ENCODE data around the gene DCLRE1A. TPM values are rescaled to one million over a fixed set of nuclear protein-coding genes. Genes with fewer than 3 reads are reported as not detected.
A peak's percentile ranks its signal among the peaks of the same experiment; 100 is the strongest.

Gene DCLRE1A
- total and polyA plus RNA-seq, 9 of the 15 experiments (the other 6 are each of a cell fraction or from before 2014, with no cell fraction given): 8.5 to 25.5 (median 15.5) TPM

DNA sequence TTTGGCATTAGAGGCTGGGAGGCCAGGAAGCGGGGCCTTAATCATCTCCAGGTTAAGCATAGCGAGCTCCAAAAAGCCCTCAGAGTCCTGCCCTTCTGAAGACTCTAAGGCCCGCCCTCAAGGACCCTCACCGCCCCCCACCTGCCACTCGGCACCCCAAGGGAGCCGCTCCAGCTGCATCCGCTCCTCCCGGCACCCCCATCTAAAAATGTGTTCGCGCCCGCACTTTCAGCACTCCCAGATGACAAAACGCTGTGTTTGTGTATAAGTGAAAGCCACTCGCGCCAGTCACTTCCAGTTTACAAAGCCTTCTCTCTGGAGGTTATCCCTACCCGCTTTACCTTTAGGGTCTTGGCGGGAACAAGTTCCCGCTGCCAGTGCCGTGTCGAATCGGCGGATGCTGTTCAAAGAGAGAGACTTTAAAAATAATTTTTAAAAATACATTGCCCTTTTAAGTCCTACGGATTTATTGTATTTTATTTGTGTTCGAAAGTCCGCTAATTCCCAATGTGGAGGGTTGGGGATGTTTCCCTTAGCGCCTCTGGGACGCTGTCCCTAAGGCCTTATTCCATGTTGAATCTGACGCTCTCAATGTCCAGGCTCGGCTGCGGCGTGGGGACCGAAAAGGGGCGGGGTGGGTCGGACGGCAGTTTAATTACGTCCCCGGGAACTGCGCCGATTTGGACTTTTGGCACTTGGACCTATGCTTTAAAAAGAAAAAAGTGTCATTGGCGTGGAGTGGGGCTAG, at the start of gene DCLRE1A, which contains the start of gene NHLRC2 (continued):
- TF ChIP-seq ZFP36 (IDR thresholded peaks at IDR 0.05; ENCODE audit: low read depth, low read length, partially characterized antibody) (no peak), ZNF140 (CRISPR knock-in tag; IDR thresholded peaks at IDR 0.05) (no peak), POLR2AphosphoS2 (IDR thresholded peaks at IDR 0.05; ENCODE audit: low read length) (no peak), NFIX (CRISPR knock-in tag; IDR thresholded peaks at IDR 0.05; ENCODE audit: low read depth) (no peak), POLR2A (conservative IDR thresholded peaks at IDR 0.05) (peak; percentile 66), HMGN3 (IDR thresholded peaks at IDR 0.05; ENCODE audit: borderline replicate concordance, extremely low read depth, insufficient read length, low read depth, low read length) (no peak), KLF1 (tag; IDR thresholded peaks at IDR 0.05) (no peak), ZNF143 (CRISPR knock-in tag; IDR thresholded peaks at IDR 0.05) (no peak), SLC30A9 (CRISPR knock-in tag; IDR thresholded peaks at IDR 0.05) (no peak), GABPB2 (CRISPR knock-in tag; conservative IDR thresholded peaks at IDR 0.05) (no peak), FUS (optimal IDR thresholded peaks at IDR 0.05; ENCODE audit: low read depth, low read length) (no peak), ZNF23 (CRISPR knock-in tag; IDR thresholded peaks at IDR 0.05) (no peak), CBFA2T2 (conservative IDR thresholded peaks at IDR 0.05) (no peak), RBM39 (optimal IDR thresholded peaks at IDR 0.05; ENCODE audit: low read depth, low read length) (no peak), ETV6 (IDR thresholded peaks at IDR 0.05; ENCODE audit: borderline replicate concordance in 1 of 2, low read depth in 2 of 2, low read length in 1 of 2) (no peak), ETV6 (CRISPR knock-in tag; IDR thresholded peaks at IDR 0.05; ENCODE audit: borderline replicate concordance) (no peak), BMI1 (IDR thresholded peaks at IDR 0.05; ENCODE audit: low read length) (no peak), NELFE (IDR thresholded peaks at IDR 0.05; ENCODE audit: insufficient read depth, insufficient read length) (no peak), TCFL5 (CRISPR knock-in tag; conservative IDR thresholded peaks at IDR 0.05) (no peak), ZNF778 (CRISPR knock-in tag; IDR thresholded peaks at IDR 0.05) (no peak), KDM1A (IDR thresholded peaks at IDR 0.05) (0 out of 4 replicates have a peak, but pooled peaks of 1 of the 2 experiments have one; percentile 6), ZNF79 (CRISPR knock-in tag; IDR thresholded peaks at IDR 0.05; ENCODE audit: low read depth) (no peak)
- TF ChIP-seq, protein P1, sequence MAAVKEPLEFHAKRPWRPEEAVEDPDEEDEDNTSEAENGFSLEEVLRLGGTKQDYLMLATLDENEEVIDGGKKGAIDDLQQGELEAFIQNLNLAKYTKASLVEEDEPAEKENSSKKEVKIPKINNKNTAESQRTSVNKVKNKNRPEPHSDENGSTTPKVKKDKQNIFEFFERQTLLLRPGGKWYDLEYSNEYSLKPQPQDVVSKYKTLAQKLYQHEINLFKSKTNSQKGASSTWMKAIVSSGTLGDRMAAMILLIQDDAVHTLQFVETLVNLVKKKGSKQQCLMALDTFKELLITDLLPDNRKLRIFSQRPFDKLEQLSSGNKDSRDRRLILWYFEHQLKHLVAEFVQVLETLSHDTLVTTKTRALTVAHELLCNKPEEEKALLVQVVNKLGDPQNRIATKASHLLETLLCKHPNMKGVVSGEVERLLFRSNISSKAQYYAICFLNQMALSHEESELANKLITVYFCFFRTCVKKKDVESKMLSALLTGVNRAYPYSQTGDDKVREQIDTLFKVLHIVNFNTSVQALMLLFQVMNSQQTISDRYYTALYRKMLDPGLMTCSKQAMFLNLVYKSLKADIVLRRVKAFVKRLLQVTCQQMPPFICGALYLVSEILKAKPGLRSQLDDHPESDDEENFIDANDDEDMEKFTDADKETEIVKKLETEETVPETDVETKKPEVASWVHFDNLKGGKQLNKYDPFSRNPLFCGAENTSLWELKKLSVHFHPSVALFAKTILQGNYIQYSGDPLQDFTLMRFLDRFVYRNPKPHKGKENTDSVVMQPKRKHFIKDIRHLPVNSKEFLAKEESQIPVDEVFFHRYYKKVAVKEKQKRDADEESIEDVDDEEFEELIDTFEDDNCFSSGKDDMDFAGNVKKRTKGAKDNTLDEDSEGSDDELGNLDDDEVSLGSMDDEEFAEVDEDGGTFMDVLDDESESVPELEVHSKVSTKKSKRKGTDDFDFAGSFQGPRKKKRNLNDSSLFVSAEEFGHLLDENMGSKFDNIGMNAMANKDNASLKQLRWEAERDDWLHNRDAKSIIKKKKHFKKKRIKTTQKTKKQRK (IDR thresholded peaks at IDR 0.05; ENCODE audit: borderline replicate concordance, low read depth, low read length): no peak
- TF ChIP-seq, protein P2, sequence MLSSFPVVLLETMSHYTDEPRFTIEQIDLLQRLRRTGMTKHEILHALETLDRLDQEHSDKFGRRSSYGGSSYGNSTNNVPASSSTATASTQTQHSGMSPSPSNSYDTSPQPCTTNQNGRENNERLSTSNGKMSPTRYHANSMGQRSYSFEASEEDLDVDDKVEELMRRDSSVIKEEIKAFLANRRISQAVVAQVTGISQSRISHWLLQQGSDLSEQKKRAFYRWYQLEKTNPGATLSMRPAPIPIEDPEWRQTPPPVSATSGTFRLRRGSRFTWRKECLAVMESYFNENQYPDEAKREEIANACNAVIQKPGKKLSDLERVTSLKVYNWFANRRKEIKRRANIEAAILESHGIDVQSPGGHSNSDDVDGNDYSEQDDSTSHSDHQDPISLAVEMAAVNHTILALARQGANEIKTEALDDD (IDR thresholded peaks at IDR 0.05): no peak
- TF ChIP-seq, protein P3, sequence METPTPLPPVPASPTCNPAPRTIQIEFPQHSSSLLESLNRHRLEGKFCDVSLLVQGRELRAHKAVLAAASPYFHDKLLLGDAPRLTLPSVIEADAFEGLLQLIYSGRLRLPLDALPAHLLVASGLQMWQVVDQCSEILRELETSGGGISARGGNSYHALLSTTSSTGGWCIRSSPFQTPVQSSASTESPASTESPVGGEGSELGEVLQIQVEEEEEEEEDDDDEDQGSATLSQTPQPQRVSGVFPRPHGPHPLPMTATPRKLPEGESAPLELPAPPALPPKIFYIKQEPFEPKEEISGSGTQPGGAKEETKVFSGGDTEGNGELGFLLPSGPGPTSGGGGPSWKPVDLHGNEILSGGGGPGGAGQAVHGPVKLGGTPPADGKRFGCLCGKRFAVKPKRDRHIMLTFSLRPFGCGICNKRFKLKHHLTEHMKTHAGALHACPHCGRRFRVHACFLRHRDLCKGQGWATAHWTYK (CRISPR knock-in tag; IDR thresholded peaks at IDR 0.05): no peak
